ENCODE results near the gene PAQR7. TPM values are rescaled to one million over a fixed set of nuclear protein-coding genes. Genes with fewer than 3 reads are reported as not detected.

Gene PAQR7
- total RNA-seq, 1 experiment from 2014 or later: 6.4 TPM

- peaks cover 41% of the 10 kb centered on the region for H3K79me2 ChIP-seq (ENCODE audit: low read length)
- ATAC-seq (peak; percentile 83), DNase-seq (peak; percentile 72)
- H3K4me1 ChIP-seq (ENCODE audit: insufficient read depth, low read length): peaks cover 23% of the 10 kb centered on the region
- H2AFZ ChIP-seq (ENCODE audit: low read length): peak within 1 kb of the TSS; percentile 88
- H3K27ac ChIP-seq (ENCODE audit: low read length): peak within 1 kb of the TSS; percentile 41
- H4K20me1 ChIP-seq (ENCODE audit: low read length): peaks cover 11% of the 10 kb centered on the region; the same call in 1 of the 2 replicates
- POLR2A ChIA-PET (ENCODE audit: unreplicated experiment): interaction anchor here (0.6 kb wide), 5 partner anchors 21 to 1338 kb away, joined by 3 to 16 read pairs (median 4); partner anchors contain the start of gene PAFAH2
- H3K27me3 ChIP-seq (ENCODE audit: low read length): no peaks in the 10 kb centered on the region
- no TSS peak for BruUV-seq (replicated peaks)
- intact Hi-C loops (cut with micrococcal nuclease): loop anchor here (5.0 kb wide), 1 partner anchor 178 kb away; the partner anchor contains the start of gene PAFAH2
- H3K9me2 ChIP-seq (replicated peaks; ENCODE audit: low read length): no peaks in the 10 kb centered on the region
- CTCF ChIA-PET: no interaction called here
- H3K9ac ChIP-seq (ENCODE audit: low read length): peak within 1 kb of the TSS; percentile 89
- H3K4me3 ChIP-seq (ENCODE audit: low read length): peak within 1 kb of the TSS; percentile 93
- TF ChIP-seq CTCF (conservative IDR thresholded peaks at IDR 0.05; ENCODE audit: low read depth, low read length): no peak
- no peak for TF ChIP-seq EZH2 (IDR thresholded peaks at IDR 0.05; ENCODE audit: low read length, unreplicated experiment)
- no peak for TF ChIP-seq EZH2phosphoT487 (IDR thresholded peaks at IDR 0.05; ENCODE audit: borderline replicate concordance, low read length)
- peak within 1 kb of the TSS; percentile 93 for H3K4me2 ChIP-seq (ENCODE audit: low read length)
- H3F3A ChIP-seq (ENCODE audit: low read length, unreplicated experiment): no peaks in the 10 kb centered on the region
- H3K36me3 ChIP-seq (ENCODE audit: low read depth, low read length): no peaks in the 10 kb centered on the region
- no peaks in the 10 kb centered on the region for H3K9me3 ChIP-seq (ENCODE audit: low read length)
Observed at GRCh38 chr1:25819491-25820246, 55.8 kb downstream of the PAQR7 start, which contains the start of gene MTFR1L. Gene MTFR1L (plus strand): TSS chr1:25819954. CDS start chr1:25823105, 3,151 bp downstream.

- peak overlapping the region; percentile 93 for H3K4me2 ChIP-seq (ENCODE audit: low read length)
- ATAC-seq (no peak), DNase-seq (no peak)
- H4K20me1 ChIP-seq (ENCODE audit: low read length): peaks cover 11% of the 10 kb centered on the region; the same call in 1 of the 2 replicates
- H3F3A ChIP-seq (ENCODE audit: low read length, unreplicated experiment): no peaks in the 10 kb centered on the region
- no peaks in the 10 kb centered on the region for H3K9me2 ChIP-seq (replicated peaks; ENCODE audit: low read length)
- no TSS peak for BruUV-seq (replicated peaks)
- no peak overlapping the region for H2AFZ ChIP-seq (ENCODE audit: low read length)
- H3K79me2 ChIP-seq (ENCODE audit: low read length): peaks cover 35% of the 10 kb centered on the region
- H3K4me3 ChIP-seq (ENCODE audit: low read length): peak overlapping the region; percentile 93
- POLR2A ChIA-PET (ENCODE audit: unreplicated experiment): interaction anchor here (0.5 kb wide), 1 partner anchor 179 kb away, joined by 3 read pairs; the partner anchor contains the start of gene PAFAH2
- intact Hi-C loops (cut with micrococcal nuclease): no loop called here
- no peak overlapping the region for H3K9ac ChIP-seq (ENCODE audit: low read length)
- peaks cover 23% of the 10 kb centered on the region for H3K4me1 ChIP-seq (ENCODE audit: insufficient read depth, low read length)
- H3K36me3 ChIP-seq (ENCODE audit: low read depth, low read length): no peaks in the 10 kb centered on the region
- no peaks in the 10 kb centered on the region for H3K27me3 ChIP-seq (ENCODE audit: low read length)
- no peak for TF ChIP-seq EZH2phosphoT487 (IDR thresholded peaks at IDR 0.05; ENCODE audit: borderline replicate concordance, low read length)
- no peak for TF ChIP-seq EZH2 (IDR thresholded peaks at IDR 0.05; ENCODE audit: low read length, unreplicated experiment)
- no peak for TF ChIP-seq CTCF (conservative IDR thresholded peaks at IDR 0.05; ENCODE audit: low read depth, low read length)
- H3K27ac ChIP-seq (ENCODE audit: low read length): no peak overlapping the region
- H3K9me3 ChIP-seq (ENCODE audit: low read length): no peaks in the 10 kb centered on the region
- CTCF ChIA-PET: interaction anchor here (0.5 to 0.6 kb wide), 2 partner anchors 31 to 253 kb away, joined by 4 to 6 read pairs; no protein-coding TSS in a partner anchor
Observed at GRCh38 chr1:25818569-25818968, 56.9 kb downstream of the PAQR7 start.

Data from PC-3 (cell line).